HL-60/S4 treated with retinoic acid at 250 ng/mL for 4 days and 3 days (cell line): ENCODE measurements around the gene RS1.

Experiments used
- in situ Hi-C: fragments of 300-500 bp; cut with MboI; formaldehyde crosslinking; loops from 2 replicates; pipeline ENCODE4 v1.7.0; 2022; ENCODE audit warnings: low sequenced_read_pairs

The RS1 gene

DNA sequence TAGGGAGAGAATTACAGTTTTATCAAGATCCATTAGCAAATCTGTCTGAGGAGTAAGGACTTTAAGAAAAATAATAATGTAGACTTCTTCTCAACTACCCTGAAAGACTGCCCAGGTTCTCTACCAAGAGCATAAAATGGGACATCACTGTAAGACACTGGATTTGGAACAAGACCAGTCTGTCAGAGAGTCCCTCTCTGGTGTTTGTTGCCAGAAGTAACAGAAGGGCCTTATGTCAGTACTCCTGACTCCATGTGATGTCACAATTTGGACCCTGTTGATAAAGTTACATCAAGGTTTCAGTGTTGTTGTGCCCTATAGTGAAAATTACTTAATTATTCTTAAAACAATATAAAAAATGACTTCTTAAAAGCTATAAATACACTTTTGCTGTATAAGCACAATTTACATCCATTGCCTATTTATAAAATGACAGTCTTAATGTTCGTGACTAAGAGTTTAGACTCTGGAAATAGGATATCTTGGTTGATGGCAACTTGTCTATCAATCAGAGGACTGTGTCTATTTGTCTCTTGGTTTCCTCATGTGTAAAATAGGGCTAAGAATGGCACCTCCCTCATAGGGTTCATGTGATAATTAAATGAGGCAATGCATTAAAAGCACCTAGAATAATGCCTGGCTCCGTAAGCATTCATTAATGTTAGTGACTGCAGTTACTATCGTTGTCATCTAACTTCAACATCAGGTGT is 57.8 kb downstream of the RS1 start:
- in situ Hi-C loops: no loop called here

DNA sequence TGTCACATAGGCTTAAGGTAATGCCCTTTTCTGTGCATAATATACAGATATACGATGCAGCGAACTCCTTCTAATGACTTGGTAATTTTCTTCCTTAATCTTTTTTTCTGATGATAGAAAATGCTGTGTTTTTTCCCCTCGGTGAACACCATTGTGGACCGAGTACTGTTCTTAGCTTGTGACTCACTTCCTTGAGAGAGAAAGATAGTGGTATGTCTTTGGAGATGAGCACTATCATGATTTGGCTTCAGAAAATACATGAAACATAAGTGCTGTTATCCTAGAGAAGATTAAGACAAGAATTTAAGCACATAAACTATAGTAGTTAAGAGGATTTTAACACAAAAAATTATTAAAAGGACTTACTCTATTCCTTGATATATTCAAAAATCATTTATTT is 63.9 kb downstream of the RS1 start:
- in situ Hi-C loops: no loop called here

DNA sequence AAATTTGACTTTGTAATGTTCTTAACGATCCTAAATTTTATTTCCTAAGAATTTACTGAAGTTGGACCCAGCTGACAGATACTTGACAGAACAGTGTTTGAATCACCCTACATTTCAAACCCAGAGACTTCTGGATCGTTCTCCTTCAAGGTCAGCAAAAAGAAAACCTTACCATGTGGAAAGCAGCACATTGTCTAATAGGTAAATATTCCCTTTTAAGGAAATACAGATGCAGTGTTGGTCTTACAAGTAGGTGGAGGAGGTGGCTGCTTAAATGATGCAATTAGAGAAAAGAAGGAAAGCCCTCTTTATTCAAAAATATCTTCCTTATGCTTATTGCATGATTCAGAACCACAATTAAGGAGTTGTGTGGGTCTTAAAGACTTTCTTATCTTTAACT is 73.5 kb downstream of the RS1 start:
- in situ Hi-C loops: no loop called here

DNA sequence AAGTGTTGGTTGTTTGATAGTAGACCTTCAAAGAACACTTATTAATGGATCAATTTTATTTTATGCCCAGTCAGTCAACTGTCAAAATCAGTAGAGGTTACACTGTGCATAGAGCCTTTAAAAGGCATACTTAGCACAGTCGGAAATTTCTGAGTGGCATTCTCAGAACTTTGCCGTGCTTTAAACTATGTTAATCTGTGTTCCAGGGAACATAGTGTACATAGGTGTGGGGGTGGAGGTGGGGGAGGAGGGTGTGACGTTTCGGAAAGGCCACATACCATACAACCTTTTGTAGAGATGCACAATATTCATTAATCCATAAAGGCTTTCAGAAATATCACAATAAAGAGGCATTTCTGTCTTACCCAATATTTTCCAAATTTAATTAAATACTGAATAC is 75.8 kb downstream of the RS1 start:
- in situ Hi-C loops: no loop called here

DNA sequence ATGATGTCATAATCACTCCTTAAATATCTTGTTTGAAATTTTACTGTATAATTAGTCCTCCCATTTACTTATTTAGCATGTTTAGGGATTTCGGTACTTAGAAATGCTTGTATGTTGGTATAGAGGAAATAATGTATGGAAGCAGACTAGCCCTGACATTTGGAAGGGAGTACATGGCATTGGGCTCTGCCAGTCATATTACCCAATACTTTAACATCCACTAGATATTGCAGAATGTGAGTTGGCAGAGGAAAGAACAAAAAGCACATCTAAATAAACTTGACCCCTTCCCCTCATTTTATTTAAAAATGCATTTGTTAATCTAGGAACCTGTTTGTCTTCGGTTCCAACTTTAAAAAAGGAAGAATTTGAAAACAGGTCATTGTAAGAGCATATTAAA is 77.8 kb downstream of the RS1 start:
- in situ Hi-C loops: no loop called here

DNA sequence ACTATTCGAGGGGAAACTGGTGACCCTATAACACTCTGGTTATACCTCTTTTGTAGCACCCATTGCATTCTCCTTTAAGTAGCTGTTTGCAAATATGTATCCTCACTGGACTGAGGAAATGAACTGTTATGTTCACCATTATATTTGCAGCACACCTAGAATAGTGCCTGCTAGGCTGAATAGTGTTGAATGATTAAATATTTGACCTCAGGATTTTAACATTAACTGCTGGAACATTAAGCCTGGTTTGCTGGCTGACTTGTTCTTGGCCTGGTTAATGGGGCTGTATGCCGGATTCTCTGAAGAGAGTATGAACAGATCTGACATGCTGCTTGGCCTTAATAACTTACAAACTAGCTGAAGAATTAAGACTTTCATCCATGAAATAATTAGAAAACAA is 80.1 kb downstream of the RS1 start:
- in situ Hi-C loops: no loop called here
